ENCODE results near the gene CAPN10.

The CAPN10 gene

GRCh38 chr2:240593026-240593702 lies 6.6 kb downstream of the CAPN10 start:
- no peak for DNase-seq (ENCODE audit: low read depth)
- H3K4me3 ChIP-seq (ENCODE audit: low read depth, low read length), result no peak overlapping the region
- TF ChIP-seq, protein P1, sequence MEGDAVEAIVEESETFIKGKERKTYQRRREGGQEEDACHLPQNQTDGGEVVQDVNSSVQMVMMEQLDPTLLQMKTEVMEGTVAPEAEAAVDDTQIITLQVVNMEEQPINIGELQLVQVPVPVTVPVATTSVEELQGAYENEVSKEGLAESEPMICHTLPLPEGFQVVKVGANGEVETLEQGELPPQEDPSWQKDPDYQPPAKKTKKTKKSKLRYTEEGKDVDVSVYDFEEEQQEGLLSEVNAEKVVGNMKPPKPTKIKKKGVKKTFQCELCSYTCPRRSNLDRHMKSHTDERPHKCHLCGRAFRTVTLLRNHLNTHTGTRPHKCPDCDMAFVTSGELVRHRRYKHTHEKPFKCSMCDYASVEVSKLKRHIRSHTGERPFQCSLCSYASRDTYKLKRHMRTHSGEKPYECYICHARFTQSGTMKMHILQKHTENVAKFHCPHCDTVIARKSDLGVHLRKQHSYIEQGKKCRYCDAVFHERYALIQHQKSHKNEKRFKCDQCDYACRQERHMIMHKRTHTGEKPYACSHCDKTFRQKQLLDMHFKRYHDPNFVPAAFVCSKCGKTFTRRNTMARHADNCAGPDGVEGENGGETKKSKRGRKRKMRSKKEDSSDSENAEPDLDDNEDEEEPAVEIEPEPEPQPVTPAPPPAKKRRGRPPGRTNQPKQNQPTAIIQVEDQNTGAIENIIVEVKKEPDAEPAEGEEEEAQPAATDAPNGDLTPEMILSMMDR (conservative IDR thresholded peaks at IDR 0.05; ENCODE audit: low read depth, low read length), result no peak

- H3K4me3 ChIP-seq (ENCODE audit: low read depth, low read length), result no peak overlapping the region
- no peak for DNase-seq (ENCODE audit: low read depth)
- TF ChIP-seq, protein P1 (conservative IDR thresholded peaks at IDR 0.05; ENCODE audit: low read depth, low read length), result no peak
These were observed 7.3 kb downstream of the CAPN10 start for GRCh38 chr2:240593703-240594451.

GRCh38 chr2:240594511-240595380 lies 8.2 kb downstream of the CAPN10 start:
- H3K4me3 ChIP-seq (ENCODE audit: low read depth, low read length), result no peak overlapping the region
- TF ChIP-seq, protein P1 (conservative IDR thresholded peaks at IDR 0.05; ENCODE audit: low read depth, low read length), result no peak
- DNase-seq (ENCODE audit: low read depth), result no peak

DNA sequence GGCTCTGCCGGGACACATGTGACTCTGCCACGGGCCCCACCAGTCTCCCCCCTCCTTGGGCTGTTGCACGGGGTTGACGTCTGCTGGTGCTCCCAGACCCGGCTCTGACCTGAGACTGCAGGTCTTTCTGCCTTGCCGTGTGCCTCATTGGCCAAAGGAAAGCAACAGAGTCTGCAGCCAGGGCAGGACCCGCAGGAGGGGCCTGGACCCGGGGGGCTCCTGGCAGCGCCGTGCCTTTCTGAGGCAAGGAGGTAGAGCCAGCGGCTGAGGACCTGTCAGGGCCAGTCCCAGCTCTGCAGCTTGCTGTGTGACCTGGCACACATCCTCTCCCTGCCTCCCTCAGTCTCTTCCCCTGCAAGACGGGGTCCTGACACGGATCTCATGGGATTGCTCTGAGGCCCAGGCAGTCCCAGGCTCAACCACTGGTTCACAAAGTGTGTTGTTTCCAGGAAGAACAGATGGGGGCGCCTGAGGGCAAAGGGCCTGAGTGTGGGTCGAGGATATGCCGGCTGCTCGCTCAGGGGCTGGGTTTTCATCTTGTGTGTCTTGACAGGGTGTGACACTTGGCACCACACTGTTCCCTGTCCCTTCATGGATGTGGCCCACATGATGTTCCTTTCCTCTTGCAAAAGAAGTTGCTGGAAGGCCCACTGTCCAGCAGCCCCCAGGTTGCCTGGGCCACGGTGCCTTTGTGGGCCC lies 9.0 kb downstream of the CAPN10 start:
- peak; percentile 51 for DNase-seq (ENCODE audit: low read depth)
- TF ChIP-seq, protein P1 (conservative IDR thresholded peaks at IDR 0.05; ENCODE audit: low read depth, low read length), result peak; percentile 64
- no peak overlapping the region for H3K4me3 ChIP-seq (ENCODE audit: low read depth, low read length)

GRCh38 chr2:240596080-240596460 lies 9.5 kb downstream of the CAPN10 start:
- no peak overlapping the region for H3K4me3 ChIP-seq (ENCODE audit: low read depth, low read length)
- TF ChIP-seq, protein P1 (conservative IDR thresholded peaks at IDR 0.05; ENCODE audit: low read depth, low read length), result no peak
- no peak for DNase-seq (ENCODE audit: low read depth)

- no peak overlapping the region for H3K4me3 ChIP-seq (ENCODE audit: low read depth, low read length)
- TF ChIP-seq, protein P1 (conservative IDR thresholded peaks at IDR 0.05; ENCODE audit: low read depth, low read length), result no peak
- DNase-seq (ENCODE audit: low read depth), result no peak
These were observed 10.0 kb downstream of the CAPN10 start for GRCh38 chr2:240596491-240596931.

Data from choroid plexus epithelial cell (primary cell).